Hepatocyte (in vitro differentiated cells): ENCODE data around the gene KDM3B. TPM values are rescaled to one million over a fixed set of nuclear protein-coding genes. Genes with fewer than 3 reads are reported as not detected.

ENCODE experiments used
- DNase-seq: peaks from one replicate; pipeline ENCODE4 v3.0.0-alpha.2; 2016; ENCODE audit warnings: low spot score
- H2AFZ ChIP-seq: fragments of 200-600 bp; sonication (generic); 2 replicates; pipeline ENCODE4 v1.6.0; 2016; ENCODE audit warnings: antibody characterized with exemption, mild to moderate bottlenecking
- H3K27ac ChIP-seq: fragments of 200-600 bp; sonication (generic); 2 replicates; pipeline ENCODE4 v1.5.1; 2016; ENCODE audit warnings: mild to moderate bottlenecking
- H3K27me3 ChIP-seq: fragments of 200-600 bp; sonication (generic); 2 replicates; pipeline ENCODE4 v1.6.1; 2016
- H3K36me3 ChIP-seq: fragments of 200-600 bp; sonication (generic); replicated peaks from 2 replicates; pipeline ENCODE4 v1.5.1; 2016; ENCODE audit warnings: low read depth; ENCODE audit not compliant: insufficient read depth
- H3K4me1 ChIP-seq: fragments of 200-600 bp; sonication (generic); 2 replicates; pipeline ENCODE4 v1.5.1; 2016; ENCODE audit warnings: mild to moderate bottlenecking, moderate library complexity; ENCODE audit not compliant: insufficient read depth
- H3K4me2 ChIP-seq: fragments of 200-600 bp; sonication (generic); 2 replicates; pipeline ENCODE4 v1.6.0; 2016
- H3K4me3 ChIP-seq: fragments of 200-600 bp; sonication (generic); 2 replicates; pipeline ENCODE4 v1.5.1; 2016; ENCODE audit warnings: mild to moderate bottlenecking
- H3K79me2 ChIP-seq: fragments of 200-600 bp; sonication (generic); 2 replicates; pipeline ENCODE4 v1.6.0; 2017; ENCODE audit warnings: mild to moderate bottlenecking
- H3K9me2 ChIP-seq: fragments of 200-600 bp; sonication (generic); replicated peaks from 2 replicates; pipeline ENCODE4 v1.6.0; 2017; ENCODE audit warnings: mild to moderate bottlenecking; ENCODE audit not compliant: insufficient read depth
- H3K9me3 ChIP-seq: fragments of 200-600 bp; sonication (generic); 2 replicates; pipeline ENCODE4 v1.5.1; 2016; ENCODE audit warnings: low read depth, mild to moderate bottlenecking
- H4K20me1 ChIP-seq: fragments of 200-600 bp; sonication (generic); 2 replicates; pipeline ENCODE4 v1.6.0; 2016; ENCODE audit warnings: mild to moderate bottlenecking; ENCODE audit not compliant: insufficient read depth, poor library complexity, severe bottlenecking
- CTCF ChIP-seq: fragments of 200-600 bp; sonication (generic); IDR thresholded peaks from 2 replicates; pipeline ENCODE4 v1.5.1; 2016; ENCODE audit warnings: antibody characterized with exemption, mild to moderate bottlenecking; ENCODE audit not compliant: poor library complexity
- EZH2 ChIP-seq: fragments of 200-600 bp; sonication (generic); IDR thresholded peaks from 2 replicates; pipeline ENCODE4 v1.6.1; 2016; ENCODE audit warnings: antibody characterized with exemption, mild to moderate bottlenecking, borderline replicate concordance
- EZH2phosphoT487 ChIP-seq: fragments of 200-600 bp; sonication (generic); IDR thresholded peaks from one replicate; pipeline ENCODE4 v1.6.1; 2018; ENCODE audit warnings: antibody characterized with exemption, mild to moderate bottlenecking, low read depth, moderate library complexity; ENCODE audit not compliant: unreplicated experiment, severe bottlenecking
- WGBS: methylation state at CpG from one replicate; pipeline ENCODE4 v1.1.6; 2016; ENCODE audit warnings: low lambda C conversion rate; ENCODE audit errors: missing lambda C conversion rate; 5-methylcytosine and 5-hydroxymethylcytosine counted together
- polyA plus RNA-seq: library from polyadenylated mRNA; unstranded; fragments of >200 nt; fragmentation: Nextera tagmentation; extraction: Ambion mirVana; gene quantifications from 2 replicates; pipeline ENCODE4 v1.2.1, GENCODE V29; 2016
- total RNA-seq: library from RNA; depleted of rRNA; stranded (reverse); fragments of >200 nt; gene quantifications from 2 replicates; pipeline ENCODE4 v1.2.3, GENCODE V29; 2014

The KDM3B gene
- total and polyA plus RNA-seq, 2 experiments from 2014 or later: 22.1 to 67.8 TPM

- peaks cover 7% of the 10 kb centered on the region for H4K20me1 ChIP-seq
- no peak overlapping the region for H3K4me3 ChIP-seq
- no peak overlapping the region for H2AFZ ChIP-seq
- no peaks in the 10 kb centered on the region for H3K9me3 ChIP-seq
- 62% methylated on average over 3 of the region's 3 CpGs for WGBS
- H3K79me2 ChIP-seq: peaks cover 18% of the 10 kb centered on the region
- H3K4me2 ChIP-seq: no peak overlapping the region
- peaks cover 10% of the 10 kb centered on the region for H3K4me1 ChIP-seq
- no peaks in the 10 kb centered on the region for H3K36me3 ChIP-seq
- no peaks in the 10 kb centered on the region for H3K9me2 ChIP-seq
- no peak for TF ChIP-seq EZH2
- no peak for TF ChIP-seq EZH2phosphoT487
- no peak overlapping the region for H3K27ac ChIP-seq
- no peaks in the 10 kb centered on the region for H3K27me3 ChIP-seq
- DNase-seq: no peak
These were observed 17.5 kb upstream of the KDM3B start for GRCh38 chr5:138334867-138335447.

DNA sequence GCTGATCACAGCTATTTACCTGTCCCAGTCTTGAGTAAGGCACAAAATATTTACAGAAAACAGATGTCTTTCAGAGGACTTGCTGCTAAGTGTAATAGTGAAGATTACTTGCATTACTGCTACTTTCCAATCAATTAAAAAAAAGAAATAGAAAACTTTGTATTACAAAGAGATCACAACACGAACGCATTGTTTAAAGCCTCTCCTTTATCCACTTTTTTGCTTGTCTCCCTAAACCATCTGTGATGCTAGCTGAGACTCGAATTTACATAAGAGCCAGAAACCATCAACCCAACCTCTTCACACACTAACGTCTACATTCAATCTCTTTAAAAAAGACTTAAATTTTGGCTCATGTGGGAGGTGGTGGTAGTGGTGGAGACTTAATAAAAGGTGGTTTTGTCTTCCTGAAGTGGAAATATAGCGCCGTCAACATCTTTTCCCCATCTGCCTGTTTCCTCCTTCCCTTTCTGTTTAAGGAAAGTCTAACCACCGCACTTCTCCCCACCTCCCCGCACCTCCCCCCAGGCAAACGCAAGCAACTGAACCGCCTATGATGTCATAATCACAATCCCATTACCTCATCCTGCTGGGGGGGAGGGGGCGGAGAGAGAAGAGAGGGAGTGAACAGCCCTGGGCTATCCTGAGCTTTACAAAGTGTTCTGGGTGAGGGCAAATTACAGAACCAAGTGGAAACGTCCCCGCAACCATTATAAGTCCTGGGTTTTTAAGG lies 15.4 kb upstream of the KDM3B start:
- Histone ChIP-seq H4K20me1 (peaks cover 23% of the 10 kb centered on the region), H3K27me3 (no peaks in the 10 kb centered on the region), H3K4me3 (peak overlapping the region; percentile 60), H3K4me1 (peaks cover 16% of the 10 kb centered on the region), H3K9me2 (no peaks in the 10 kb centered on the region), H3K4me2 (peak overlapping the region; percentile 98), H3K9me3 (no peaks in the 10 kb centered on the region), H2AFZ (peak overlapping the region; percentile 85), H3K79me2 (peaks cover 39% of the 10 kb centered on the region), H3K27ac (peak overlapping the region; percentile 98), H3K36me3 (no peaks in the 10 kb centered on the region)
- 31% methylated on average over 9 of the region's 13 CpGs for WGBS
- peak; percentile 88 for DNase-seq
- TF ChIP-seq EZH2: no peak
- TF ChIP-seq EZH2phosphoT487: no peak
- TF ChIP-seq CTCF: no peak

GRCh38 chr5:138337685-138338410 lies 14.6 kb upstream of the KDM3B start, which contains the start of gene FAM53C:
Gene FAM53C, plus strand, starts transcription at chr5:138338266. Its CDS starts 3,070 bp downstream, at chr5:138341336.
- peak within 1 kb of the TSS; percentile 85 for H2AFZ ChIP-seq
- peak; percentile 97 for DNase-seq
- no peaks in the 10 kb centered on the region for H3K27me3 ChIP-seq
- H4K20me1 ChIP-seq: peaks cover 23% of the 10 kb centered on the region
- no peaks in the 10 kb centered on the region for H3K36me3 ChIP-seq
- H3K4me3 ChIP-seq: peak within 1 kb of the TSS; percentile 60
- peaks cover 46% of the 10 kb centered on the region for H3K79me2 ChIP-seq
- peaks cover 16% of the 10 kb centered on the region for H3K4me1 ChIP-seq
- H3K27ac ChIP-seq: peak within 1 kb of the TSS; percentile 98
- H3K4me2 ChIP-seq: peak within 1 kb of the TSS; percentile 98
- TF ChIP-seq EZH2phosphoT487: no peak
- TF ChIP-seq CTCF: no peak
- no peak for TF ChIP-seq EZH2
- WGBS: 2% methylated on average over 37 of the region's 56 CpGs
- H3K9me2 ChIP-seq: no peaks in the 10 kb centered on the region
- no peaks in the 10 kb centered on the region for H3K9me3 ChIP-seq
